Stimulated activated CD8-positive, alpha-beta memory T cell treated with anti-CD3 and anti-CD28 coated beads, Interleukin-12 subunit alpha, Interleukin-12 subunit beta, amount 100 ng/mL, for 24 hours (primary cell): ENCODE measurements around the gene SESN2.

Experiments
- DNase-seq: peaks from one replicate; pipeline ENCODE4 v3.0.0-alpha.2; 2020; ENCODE audit errors: extremely low read depth

Gene SESN2, protein sequence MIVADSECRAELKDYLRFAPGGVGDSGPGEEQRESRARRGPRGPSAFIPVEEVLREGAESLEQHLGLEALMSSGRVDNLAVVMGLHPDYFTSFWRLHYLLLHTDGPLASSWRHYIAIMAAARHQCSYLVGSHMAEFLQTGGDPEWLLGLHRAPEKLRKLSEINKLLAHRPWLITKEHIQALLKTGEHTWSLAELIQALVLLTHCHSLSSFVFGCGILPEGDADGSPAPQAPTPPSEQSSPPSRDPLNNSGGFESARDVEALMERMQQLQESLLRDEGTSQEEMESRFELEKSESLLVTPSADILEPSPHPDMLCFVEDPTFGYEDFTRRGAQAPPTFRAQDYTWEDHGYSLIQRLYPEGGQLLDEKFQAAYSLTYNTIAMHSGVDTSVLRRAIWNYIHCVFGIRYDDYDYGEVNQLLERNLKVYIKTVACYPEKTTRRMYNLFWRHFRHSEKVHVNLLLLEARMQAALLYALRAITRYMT

DNA sequence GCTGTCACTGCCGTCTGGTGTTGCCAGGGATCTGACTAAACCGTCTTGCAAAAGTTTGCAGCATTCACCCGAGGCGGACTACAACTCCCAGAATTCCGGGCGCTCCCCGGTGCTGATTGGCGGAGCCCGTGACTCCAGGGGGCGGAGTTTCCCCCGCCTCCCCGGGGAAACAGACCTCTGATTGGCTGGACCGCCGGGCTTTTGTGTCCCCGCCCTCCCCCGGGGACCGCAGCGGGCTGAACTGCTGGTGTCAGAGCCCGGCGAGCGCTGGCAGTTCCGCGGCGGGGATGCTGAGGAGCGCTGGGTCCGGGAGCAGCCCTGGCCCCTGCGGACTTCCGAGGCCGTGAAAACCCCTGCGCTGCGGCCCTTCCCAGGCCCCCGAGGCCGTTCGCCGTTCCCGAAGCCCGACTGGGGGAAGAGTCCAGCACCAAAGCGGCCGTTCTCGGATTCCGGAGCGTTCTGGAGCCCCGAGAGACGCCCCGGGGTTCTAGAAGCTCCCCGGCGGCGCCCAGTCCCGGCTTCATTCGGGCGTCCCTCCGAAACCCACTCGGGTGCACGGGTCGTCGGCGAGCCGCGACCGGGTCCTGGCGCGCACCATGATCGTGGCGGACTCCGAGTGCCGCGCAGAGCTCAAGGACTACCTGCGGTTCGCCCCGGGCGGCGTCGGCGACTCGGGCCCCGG, at the start of gene SESN2:
TSS of gene SESN2 (plus strand) at position 267 of the 682 bp plus-strand sequence. CDS start at position 597, 330 bp downstream.
- DNase-seq: peak; percentile 99

DNA sequence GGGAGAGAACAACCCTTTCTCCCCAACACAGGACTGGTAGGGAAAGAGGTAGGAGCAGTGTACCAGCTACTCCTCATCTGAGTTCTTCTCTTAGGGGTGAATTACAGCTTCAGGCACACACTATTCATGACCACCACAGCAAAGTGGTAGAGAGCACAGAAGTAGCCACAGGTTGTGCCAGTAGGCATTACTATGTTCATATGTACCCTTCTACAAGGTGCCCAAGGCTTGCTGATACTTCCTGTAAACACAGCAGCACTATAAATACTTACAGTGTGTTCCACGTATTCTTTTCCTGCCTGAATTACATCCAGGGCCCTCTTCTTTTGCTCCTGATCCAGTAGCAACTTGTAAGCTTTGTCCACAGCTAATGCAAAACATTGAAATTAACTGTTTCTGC, 49.6 kb upstream of the SESN2 start:
- DNase-seq: no peak

DNA sequence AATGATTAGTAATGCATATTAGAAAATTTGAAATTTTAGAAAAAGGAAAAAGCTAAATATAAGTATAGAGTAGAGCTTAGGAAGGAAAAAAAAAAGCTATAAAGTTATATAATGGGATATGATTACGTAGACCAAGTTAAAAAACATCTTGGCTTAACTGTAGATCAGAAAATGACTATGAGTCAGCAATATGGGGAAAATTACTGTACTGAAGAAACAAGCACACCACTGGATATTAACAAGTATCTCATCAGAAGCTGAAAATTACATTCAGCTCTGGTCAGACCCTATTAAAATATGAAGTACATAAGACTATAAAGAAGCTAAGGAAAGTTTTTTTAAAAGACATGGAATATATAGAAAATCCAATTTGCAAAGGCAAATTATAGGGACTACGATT, 46.0 kb upstream of the SESN2 start:
- no peak for DNase-seq

DNA sequence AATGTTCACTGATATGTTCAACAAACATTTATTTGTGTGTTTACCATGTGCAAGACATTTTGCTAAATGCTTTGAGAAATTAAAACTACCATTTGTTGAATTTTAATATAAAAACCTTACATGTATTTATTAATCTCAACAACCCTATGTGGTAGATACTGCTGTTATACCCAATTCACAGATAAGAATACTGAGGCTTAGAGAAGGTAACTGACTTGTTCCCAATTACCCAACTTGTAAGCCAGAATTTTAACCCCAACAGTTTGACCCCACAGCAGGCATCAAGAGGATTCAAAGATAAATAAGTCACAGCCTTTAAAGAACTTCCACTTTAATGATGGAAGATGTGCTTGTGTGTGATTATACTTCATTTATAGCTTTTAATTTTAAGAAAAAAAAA, 30.2 kb upstream of the SESN2 start:
- no peak for DNase-seq

DNA sequence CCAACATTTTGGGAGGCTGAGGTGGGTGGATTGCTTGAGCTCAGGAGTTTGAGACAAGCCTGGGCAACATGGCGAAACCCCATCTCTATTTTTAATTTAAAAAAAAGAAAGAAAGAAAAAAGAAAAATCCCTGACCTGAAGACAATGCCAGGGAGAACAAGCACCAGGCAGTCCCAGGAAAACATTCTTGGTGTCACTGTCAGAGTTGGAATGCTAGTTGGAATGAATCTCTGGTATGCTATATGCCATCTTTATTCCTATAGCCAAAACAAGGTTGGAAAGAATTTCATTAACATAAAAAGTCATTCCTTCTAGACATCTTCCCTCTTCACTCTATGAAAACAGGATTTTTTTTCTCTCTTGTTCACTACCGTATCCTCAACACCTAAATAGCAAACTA, 29.3 kb upstream of the SESN2 start:
- no peak for DNase-seq

DNA sequence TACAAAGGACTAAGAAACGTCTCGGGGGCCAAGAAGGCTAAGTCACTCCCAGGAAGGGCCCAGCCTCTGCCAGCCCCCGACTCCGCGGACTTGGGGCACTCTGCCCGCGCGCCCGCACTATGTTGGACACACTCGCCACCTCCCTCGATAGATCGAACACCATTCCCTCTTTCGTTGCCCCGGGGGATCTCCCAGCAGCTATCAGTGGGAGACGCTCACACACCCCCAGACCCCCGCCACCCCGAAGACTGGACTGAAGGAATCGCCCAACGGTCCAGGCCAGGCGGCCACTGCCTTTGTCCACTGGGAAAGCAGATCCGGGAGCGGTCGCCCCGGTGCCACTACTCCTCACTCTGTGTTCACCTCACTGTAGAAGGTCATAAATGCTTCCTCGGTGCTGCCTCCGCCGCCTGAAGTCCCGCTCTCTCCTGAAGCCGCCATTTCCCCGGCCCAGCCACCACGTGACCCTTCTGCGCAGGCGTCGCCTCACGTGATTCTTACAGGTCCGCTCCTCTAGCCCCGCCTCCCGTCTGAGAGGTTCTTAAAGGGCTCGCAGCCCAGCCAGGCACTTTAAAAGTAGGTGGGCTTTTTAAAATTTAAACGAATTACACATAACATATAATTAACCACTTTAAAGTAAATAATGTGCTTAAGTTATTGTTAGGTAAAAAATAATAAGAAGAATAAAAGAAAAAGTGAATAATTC, 26.6 kb upstream of the SESN2 start, which contains the start of gene DNAJC8:
TSS of gene DNAJC8 (minus strand) at position 472 of the 706 bp plus-strand sequence. CDS start at position 441, 31 bp downstream.
- peak; percentile 93 for DNase-seq

DNA sequence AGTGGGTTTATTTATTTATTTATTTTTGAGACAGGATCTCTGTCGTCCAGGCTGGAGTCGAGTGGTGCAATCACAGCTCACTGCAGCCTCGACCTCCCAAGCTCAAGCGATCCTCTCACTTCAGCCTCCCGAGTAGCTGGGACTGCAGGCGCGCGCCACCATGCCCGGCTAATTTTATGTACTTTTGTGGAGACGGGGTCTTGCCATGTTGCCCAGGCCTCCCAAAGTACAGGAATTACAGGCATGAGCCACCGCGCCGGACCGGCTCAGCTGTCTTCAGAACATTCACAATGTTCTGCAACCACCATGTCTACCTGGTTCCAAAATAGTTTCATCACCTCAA, 26.1 kb upstream of the SESN2 start:
- DNase-seq: no peak

DNA sequence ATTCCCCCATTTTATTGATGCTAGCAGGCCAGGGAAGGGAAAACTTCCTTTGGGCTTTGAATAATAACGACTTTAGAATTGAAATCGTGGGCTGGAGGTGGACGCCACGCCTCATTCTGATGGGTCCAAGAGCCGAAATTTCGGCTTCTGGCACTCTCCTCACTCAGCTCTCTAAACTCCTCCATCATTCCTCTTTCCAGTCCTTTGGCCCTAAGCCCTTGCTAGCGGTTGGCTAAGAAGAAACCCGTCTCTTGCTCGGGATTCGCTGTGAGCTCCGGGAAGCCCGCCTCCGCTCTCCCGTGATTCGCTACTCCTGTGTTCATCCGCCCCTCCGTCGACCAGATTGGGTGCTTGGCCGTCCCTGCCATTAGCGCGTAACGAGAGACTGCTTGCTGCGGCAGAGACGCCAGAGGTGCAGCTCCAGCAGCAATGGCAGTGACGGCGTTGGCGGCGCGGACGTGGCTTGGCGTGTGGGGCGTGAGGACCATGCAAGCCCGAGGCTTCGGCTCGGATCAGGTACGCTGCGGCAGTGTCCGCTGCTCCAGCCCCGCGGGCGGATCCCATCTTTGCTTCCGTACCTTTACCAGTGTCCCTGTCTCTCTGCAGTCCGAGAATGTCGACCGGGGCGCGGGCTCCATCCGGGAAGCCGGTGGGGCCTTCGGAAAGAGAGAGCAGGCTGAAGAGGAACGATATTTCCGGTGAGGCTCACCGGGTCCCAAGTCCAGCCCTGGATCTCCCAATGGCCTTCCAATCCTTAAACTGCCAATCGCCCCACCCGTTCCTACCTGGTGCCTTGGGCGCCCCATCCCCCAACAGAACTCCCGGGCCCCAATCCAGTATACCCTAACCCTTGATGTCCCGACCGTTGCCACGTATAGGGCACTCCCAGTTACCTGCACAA, 23.3 kb upstream of the SESN2 start, which contains the start of gene ATP5IF1:
TSS of gene ATP5IF1 (plus strand) at position 370 of the 901 bp plus-strand sequence. CDS start at position 430, 60 bp downstream.
- DNase-seq: peak; percentile 86

DNA sequence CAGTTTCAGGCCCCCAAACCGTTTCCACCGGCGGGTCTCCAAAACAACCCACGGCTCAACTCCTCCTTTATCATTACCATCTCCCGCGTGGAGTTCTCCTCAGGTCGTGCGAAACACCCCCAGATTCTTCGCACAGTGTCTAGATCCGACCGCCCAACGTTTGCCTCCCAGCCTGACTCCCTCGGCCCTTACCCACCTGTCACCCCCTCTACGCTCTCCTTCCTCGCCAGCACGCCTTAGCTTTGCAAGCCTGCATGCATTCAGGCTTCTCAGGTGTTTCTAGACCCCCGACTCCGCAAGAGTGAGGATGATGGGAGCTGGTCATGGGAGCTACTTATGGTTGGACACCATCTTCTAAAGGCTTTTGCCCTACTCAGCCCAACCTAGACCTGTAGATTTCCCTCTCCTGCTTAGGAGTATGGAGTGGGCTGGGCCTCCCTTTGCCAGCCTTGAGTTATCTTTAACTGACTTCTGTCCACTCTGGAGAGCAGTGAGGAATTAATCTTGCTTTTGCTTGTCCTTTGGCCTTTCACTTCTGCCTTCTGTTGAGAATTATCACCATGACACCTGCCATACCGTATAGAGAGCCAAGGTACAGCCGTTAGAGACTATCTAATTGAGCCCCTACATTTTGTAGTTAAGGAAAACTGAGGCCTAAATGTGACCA, 22.5 kb upstream of the SESN2 start:
- DNase-seq: no peak

DNA sequence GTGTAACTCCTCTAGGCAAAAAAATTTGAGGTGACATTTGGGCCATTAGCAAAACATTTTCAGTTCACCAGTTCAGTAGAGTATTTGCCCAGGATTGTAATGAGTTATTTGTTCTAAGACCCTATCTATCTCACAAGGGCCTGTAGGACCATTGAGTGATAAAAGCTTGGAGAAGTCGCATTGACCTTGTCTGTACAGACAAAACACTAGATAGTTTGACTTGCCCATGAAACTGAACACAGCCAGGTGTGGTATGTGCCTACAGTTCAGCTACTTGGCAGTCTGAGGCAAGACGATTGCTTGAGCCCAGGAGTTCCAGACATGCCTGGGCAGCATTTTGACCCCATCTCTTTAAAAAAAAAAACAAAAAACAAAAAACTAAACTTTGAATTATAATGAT, 20.3 kb upstream of the SESN2 start:
- DNase-seq: no peak

DNA sequence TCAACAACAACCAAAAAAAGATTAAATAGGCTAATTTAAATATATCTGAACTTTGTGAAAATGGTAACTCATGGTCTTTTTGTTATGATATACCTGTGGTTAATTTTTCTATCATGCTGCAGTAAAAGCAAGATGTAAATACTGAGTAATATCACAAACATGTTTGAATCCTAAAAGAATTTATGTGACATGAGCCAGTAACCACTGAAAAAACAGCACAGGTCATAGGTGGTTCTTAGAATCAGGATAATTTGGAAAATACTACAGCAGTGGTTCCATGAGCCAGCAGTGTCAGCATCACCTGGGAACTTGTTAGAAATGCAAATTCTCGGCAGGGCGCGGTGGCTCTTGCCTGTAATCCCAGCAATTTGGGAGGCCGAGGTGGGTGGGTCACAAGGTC, 19.3 kb upstream of the SESN2 start:
- DNase-seq: no peak

DNA sequence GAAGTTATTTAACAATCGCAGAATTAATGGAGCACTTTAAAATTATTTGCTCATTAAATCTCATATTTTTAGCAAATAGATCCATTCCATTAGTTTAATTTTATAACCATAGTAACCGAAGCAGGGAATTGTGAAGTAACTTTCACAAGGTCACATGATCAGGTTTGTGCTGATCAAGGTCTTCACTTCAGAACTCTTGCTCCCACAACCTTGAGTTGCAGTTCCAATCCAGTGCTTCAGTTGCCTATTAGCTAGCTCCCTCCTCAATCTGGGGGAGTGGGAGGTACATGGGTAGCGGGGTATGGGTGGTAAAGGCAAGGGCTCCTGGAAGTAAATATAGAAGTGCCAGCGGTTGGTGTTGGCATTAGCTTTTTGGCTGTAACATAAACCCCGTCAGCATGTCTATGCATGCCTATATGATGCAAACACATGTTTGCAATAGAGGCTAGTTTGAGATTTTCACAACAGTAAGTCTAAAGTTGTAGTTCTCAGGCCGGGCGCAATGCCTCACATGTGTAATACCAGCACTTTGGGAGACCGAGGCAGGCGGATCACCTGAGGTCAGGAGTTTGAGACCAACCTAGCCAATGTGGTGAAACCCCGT, 17.6 kb upstream of the SESN2 start:
- no peak for DNase-seq

DNA sequence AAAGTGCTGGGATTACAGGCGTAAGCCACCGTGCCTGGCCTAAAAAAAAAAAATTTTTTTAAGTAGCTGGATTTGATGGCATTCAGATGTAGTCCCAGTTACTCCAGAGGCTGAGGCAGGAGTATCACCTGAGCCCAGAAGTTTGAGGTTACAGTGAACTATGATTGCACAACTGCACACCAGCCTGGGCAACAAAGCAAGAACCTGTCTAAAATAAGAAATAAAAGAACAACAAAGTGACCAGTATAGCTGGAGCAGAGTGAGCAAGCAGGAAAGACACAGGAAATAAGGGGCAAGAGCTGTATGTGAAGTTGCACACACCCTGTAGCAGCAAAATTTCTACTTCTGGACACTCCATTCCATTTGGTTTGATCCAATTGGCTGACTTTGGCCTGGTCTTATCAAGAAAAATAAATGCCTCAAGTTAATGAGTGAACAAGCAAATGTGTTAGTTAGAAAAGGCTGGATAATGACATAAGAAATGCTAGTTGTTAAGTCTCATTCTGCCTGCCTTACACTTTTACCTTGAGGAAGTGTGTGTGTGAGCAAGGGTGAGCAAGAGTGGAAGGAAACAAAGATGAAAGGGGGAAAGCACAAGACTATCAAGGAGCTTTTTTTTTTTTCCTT, 15.5 kb upstream of the SESN2 start:
- DNase-seq: no peak

DNA sequence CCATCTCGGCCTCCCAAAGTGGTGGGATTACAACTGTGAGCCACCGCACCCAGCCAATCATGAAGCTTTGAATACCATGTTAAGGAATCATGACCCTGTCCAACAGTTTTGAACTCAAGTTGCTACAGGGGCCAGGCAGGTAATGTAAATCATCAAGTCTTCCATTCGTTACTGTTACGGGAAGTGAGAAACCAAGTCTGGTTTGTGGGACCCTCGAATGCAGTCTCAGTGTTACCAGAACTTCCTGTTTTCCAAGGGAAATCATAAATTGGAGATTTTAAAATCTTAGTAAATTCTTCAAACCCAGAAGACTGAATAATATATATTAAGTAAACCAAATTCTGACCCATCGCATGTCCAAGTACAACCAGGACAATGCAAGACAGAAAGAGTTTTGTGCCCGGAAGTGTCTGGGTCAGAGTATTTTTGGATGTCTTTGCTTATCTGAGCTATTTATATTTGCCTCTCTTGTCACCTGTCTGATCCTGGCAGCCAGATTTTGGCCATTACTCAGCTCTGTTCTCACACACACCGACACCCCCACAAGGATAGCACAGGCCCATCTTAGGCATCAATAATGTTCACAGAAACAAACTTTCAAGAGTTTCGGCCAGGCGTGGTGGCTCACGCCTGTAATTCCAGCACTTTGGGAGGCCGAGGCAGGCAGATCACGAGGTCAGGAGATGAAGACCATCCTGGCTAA, 14.6 kb upstream of the SESN2 start:
- DNase-seq: no peak

DNA sequence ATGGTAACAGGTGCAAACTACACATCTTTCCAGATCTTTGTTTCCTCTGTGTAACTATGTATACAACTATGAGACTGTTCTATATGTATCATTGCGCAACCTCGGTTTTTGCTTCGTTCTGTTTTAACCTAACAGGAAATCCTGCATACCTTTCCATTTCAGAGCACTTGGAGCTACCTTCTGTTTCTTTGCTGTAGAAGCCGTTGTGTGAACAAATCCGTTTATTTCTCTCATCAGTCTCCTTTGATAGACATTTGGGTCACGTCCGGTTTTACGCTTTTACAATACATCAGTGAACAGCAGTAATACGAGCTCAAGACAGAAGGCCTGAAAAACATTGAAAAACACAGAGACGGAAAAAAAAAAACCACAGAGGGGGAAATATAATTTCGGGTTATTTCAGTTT, 12.9 kb upstream of the SESN2 start:
- DNase-seq: no peak

DNA sequence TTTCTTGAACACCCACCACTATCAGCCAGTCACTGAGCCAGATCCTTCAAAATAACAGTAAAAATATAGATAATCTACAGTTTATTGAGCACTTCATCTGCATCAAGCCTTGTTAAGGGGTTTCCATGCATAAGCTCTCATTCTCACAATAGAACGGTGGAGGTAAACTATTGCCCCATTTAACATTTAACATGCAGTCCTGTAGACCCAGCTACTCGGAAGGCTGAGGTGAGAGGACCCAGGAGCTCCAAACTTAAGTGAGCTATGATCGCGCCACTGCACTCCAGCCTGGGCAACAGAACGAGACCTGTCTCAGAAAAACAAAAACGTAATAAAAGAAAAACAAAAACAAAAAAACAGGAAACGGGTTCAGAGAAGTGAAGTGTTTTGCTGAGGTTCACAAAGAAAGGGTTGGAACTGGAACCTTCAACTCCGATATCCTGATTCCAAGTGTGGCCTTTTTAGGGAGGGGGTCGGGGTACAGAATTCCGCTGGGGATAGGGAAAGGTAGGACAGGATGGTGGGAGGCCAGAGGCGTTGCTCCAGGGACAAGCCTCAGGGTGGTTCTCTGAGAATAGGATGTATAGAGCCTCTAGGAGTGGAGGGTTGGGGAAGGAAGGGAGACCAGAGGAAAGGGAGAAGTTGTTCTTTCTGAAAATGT, 11.6 kb upstream of the SESN2 start:
- no peak for DNase-seq

DNA sequence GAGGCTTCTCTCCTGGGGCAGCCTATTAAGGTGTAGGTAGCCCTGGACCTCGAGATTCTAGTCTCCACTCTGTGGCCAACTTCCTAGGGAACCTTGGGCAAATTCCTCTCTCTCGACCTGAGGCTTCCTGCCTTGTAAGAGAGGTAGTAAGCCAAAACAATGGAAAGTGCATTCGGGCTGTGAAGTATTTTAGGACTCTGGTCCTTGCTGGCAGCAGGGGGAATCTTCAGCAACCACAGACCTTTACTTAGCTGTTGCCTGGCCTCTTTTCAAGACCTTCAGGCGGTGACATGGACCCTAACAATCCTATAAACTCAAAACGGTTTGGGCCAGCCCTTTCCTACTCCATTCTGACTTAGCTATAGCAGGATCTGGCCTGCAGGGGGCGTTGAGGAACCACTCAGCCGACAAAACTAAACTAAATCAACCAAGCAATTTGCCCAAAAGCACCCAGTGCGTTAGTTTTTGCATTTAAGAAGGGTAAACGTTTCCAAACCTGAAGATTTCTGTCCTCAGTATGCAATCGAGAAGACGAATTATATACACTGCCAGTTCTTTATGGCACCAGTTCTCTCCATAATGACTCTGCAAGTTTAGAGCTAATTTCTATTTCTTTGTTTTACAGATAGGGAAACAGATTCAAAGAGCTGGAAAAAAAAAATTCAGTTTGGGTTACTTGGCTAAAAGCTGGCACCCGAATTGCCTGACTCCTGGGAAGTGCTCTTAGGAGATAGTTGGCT, 10.9 kb upstream of the SESN2 start:
- DNase-seq: peak; percentile 60
